Epidermal melanocyte (primary cell): ENCODE data around the gene HSD17B8.

ENCODE experiments used
- DNase-seq: peaks from one replicate; pipeline ENCODE4 v3.0.0; 2011; ENCODE audit warnings: low spot score; ENCODE audit not compliant: insufficient read length

The HSD17B8 gene

DNA sequence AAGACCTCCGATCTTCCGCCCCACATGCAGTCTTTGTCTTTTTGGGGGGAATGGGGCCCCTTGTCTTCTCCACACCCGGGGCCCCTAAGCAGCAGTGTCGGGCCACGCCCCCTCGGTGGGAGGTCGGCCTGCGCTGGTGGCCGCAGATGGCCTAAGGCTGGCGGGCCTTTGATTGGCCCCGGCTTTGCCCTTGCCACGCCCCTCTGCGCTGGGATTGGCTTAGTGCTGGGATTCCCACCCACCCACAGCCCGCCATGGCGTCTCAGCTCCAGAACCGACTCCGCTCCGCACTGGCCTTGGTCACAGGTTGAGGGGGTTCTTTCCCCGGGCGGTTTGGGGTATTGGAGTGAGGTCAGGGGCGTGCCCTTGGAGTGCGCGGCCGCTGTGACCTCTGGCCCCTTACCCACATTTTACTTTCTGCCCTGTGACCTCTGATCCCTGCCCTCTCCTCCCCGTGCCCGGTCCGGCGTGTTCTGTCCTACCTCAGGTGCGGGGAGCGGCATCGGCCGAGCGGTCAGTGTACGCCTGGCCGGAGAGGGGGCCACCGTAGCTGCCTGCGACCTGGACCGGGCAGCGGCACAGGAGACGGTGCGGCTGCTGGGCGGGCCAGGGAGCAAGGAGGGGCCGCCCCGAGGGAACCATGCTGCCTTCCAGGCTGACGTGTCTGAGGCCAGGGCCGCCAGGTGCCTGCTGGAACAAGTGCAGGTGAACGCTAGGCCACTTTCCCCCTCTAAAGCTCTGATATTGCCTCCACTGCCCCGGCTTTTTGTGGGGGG is at the start of gene HSD17B8:
TSS of gene HSD17B8 (plus strand) at position 241 of the 776 bp plus-strand sequence. CDS start at position 255, 14 bp downstream.
- DNase-seq, result peak; percentile 98

DNA sequence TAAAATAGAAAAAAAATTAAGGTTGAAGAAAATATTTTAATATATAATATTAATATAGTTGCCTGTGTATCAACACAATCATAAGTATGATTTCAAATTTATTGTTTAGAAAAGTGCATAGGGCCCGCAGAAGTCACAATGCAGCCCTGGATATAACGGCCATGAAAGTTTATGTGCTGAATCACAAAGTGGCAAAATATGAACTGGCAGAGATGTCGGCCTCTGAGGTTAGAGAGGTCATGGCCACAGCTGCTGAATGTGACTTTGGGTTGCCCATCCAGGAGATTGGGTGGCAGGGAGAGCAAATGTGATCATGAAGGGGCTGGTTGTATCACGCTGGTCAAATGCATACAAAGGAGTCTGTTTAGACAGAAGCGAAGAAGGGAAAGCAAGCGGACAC is 47.9 kb upstream of the HSD17B8 start:
- no peak for DNase-seq

DNA sequence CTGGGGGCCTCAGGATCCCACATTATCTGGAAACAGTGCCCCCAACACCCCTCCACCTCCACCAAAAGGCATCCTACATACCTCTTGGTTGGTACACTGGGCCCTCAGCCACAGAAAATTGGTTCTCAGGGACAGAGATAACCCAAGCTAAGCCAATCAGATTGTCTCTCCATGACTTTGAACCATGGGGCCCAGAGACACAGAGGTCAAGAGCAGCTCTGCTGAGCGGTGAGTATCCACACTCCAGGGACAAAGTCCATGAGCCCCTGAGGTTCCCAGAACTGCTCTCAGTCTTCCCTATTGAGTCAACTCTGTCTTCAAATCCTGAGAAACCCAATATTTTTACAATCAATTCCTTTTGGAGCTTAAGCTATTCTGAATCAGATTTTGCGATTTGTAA is 47.5 kb upstream of the HSD17B8 start:
- DNase-seq, result no peak

DNA sequence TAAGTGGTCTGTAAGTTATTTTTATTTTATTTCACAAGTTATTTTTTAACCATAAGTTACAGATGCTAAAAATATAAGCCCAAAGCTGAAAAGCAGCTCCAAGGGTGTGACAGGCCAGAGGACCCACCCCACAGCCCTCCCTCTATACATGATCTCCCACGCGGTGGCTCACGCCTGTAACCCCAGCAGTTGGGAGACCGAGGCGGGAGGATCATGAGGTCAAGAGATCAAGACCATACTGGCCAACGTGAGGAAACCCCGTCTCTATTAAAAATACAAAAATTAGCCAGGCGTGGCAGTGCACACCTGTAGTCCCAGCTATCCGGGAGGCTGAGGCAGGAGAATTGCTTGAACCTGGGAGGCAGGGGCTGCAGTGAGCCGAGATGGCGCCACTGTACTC is 44.4 kb upstream of the HSD17B8 start:
- DNase-seq, result no peak

DNA sequence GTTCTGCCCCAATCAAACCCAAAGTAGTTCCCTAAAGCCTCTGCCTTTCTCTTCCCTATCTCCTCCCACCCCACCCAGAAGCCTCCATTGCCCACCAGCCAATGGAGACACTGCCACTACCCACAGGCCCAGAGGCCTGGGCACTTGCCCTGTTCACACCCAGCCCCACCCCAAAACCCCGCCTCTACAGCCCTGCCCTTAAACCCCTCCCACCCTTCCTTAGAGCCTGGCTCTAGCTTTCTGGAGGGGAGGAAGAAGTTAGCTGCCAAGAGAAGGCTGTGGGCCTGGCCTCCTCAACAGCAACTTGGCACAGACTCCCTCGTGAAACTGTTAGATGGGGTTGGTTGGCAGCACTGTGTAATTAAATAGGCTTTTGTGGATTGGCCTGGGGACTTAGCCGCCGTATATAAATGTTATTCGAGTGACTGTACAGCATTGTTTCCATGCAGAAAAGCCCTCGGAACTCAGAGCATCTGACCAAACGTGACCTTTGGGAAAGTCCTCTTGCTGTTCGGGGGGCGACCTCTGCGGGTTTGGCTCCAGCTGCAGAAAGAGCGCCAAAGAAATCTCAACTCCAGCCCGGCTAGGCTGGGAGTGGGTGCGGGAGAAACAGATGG is 43.6 kb upstream of the HSD17B8 start:
- DNase-seq, result peak; percentile 87

DNA sequence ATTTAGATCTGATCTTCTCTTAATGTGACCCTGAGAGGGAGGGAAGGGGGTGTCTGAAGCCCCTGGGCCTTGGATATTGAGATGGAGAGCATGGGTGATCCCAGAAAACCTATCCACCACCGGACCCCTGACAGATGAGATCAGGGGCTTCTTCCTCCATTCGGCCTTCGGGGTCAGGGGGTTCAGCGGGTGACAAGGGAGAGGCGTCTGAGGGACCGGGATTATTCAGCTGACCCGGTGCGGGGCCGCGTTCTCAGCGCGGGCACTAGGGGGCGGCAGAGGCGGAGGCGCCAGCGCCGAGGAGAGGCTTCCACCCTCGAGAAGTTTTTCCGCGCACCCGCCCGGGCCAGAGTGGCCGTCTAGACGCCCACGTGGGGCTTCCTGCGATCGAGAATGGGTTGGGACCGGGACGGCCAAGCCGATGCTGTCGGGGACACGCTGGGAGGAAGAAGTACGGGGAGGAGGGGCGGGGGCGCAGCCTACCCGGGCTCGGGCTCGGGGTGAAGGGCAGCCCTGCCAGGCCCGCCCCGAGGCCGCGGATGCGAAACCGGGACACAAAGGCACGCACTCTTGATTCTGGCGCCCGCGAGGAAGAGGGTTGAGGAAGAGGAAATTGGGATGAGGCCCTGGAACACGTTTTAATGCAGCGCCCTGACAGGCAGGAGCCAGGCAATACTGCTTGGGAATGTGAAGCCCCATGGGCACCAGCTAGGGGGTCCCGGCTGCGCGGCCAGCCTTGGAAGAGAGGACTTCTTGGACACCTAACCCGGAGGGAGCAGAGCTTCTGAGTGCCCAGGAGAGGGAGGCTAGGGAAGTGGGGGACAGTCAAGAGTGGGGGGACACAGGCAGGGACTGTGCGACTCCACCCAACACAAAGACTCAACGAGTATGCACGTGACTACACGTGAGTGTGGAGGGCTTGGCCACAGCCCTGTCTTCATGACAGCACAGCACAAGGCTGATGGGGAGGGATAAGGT is 42.8 kb upstream of the HSD17B8 start:
- DNase-seq, result peak; percentile 83

DNA sequence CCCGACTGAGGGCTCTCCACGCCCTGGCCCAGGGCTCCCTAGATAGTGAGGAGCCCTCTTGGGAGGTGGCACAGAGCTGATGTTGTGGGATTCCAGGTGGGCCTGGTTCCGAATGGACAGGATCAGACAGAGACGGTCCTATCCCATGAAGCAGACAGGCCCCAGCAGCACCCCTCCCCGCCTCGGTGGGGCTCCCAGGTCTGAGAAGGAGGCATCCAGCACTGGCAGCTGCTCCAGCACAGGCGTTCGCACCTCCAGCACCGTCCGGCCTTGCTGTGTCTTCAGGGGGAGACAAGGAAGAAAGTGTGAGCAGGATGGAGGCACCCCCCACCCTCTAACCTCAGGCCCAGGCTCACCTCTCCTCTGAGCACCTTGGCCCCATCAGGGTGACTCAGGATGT is 40.9 kb upstream of the HSD17B8 start:
- DNase-seq, result no peak

DNA sequence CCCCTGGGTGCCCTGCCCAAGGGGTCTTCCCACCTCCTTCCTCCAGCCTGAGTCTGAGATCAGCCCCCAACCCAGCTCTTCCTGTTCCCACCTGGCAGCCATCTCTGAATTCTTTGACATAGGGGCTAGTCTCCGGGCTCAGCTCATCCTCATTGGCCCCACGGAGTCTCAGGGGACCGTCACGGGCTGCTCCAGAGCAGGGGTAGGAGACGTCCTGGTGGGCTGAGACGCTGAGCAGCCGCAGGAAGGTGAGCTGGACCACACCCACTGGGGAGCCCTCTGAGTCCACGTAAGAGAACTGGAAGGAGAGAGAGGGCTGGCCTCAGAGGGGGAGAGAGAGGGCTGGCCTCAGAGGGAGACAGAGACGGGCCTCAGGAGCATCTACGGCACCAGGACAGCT is 40.3 kb upstream of the HSD17B8 start:
- DNase-seq, result no peak

DNA sequence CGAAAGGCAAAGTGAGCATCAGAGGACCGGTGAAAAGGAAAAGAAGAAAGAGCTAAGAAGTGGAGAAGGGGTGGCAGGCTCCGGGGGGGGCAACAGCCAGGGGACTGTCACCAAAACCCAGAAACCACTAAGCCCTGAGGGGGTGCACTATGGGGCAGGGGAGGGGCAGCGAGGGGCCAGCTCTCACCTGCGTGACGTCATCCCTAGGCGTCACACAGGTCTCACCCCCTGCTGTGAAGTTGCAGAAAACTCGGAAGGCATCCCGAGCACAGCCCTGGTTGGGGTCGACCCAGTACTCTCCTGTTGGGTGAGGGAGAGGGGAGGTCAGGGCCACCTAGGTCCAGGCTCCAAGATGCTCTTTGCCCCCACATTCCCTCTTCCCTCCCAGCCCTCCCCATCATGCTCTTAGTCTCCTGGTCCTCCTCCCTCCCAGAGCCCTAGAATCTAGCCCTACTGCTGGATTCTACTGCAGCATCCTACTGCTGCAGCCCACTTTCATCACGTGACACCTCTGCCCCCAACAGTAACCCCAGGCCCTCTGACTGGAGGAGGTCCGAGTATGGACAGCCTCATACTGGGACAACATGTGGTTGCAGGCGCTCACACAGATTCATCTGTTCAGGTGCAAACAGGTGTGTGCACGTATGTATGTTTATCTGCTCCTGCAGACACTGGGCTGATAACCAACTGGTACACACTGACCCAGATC is 39.6 kb upstream of the HSD17B8 start:
- no peak for DNase-seq

DNA sequence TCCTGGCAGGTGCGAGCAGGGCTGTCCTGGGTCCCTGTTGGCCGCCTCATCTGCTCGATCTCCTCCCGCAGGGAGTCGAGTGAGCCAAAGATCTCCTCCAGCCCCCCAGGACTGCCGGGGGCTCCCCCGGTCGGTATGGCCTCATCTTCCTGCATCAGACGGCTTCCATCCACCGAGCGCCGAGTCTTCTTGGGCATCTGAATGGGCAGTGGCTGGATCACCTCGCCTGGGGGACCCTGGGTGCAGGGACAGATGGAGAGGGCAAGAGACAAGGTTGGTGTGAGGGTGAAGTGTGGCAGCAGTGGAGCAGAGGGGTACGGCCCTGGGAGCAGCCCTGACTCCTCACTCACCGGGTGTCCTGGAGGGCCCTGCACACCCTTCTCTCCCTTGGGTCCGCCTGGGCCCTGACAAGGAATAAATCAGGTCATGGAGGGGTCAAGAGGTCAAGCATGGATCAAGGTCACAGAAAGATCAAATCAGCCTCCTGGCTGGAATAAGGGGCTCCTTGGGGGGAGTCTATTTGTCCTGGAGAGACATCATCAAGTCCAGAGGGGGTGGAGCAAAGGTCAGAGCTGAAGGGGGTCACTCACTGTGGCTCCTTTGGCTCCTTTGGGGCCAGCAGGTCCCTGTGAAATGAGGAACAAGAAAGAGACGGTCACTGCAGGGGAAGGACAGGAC is 38.7 kb upstream of the HSD17B8 start:
- no peak for DNase-seq

DNA sequence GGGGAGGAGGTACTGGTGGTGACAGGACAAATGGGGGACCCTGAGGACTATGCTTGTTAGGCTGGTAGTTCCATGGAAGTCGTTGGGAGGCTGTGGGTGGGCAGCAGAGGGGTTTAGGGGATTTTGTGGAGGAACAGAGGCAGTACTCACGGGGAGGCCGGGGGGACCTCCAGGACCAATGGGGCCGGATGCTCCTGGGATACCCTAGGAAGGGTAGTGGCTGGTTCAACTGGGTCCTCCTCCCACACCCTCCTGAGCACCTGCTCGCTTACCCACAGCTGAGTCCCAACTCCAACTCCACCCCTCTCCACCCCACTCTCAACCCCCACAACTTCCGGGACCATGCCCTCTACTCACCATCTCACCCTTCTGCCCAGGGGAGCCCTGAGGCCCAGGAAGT is 38.1 kb upstream of the HSD17B8 start:
- no peak for DNase-seq

DNA sequence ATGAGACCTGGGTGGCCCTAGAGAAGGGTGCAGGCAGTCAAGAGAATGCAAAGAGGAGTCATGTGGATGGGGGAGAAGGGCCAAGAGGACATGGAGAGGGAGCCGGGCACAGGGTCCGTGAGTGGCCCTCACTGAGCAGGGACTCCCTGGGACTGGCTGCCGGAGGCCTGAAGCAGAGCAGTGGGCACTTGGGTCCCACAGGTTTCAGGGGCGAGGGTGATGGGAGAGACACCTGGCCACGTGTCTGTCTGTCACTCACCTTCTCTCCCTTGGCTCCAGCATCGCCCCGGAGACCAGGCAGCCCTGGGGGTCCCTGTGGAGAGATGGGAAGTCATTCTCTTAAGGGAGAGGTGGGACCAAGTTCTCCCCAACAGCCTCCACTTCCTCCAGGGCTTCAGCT is 37.6 kb upstream of the HSD17B8 start:
- DNase-seq, result no peak

DNA sequence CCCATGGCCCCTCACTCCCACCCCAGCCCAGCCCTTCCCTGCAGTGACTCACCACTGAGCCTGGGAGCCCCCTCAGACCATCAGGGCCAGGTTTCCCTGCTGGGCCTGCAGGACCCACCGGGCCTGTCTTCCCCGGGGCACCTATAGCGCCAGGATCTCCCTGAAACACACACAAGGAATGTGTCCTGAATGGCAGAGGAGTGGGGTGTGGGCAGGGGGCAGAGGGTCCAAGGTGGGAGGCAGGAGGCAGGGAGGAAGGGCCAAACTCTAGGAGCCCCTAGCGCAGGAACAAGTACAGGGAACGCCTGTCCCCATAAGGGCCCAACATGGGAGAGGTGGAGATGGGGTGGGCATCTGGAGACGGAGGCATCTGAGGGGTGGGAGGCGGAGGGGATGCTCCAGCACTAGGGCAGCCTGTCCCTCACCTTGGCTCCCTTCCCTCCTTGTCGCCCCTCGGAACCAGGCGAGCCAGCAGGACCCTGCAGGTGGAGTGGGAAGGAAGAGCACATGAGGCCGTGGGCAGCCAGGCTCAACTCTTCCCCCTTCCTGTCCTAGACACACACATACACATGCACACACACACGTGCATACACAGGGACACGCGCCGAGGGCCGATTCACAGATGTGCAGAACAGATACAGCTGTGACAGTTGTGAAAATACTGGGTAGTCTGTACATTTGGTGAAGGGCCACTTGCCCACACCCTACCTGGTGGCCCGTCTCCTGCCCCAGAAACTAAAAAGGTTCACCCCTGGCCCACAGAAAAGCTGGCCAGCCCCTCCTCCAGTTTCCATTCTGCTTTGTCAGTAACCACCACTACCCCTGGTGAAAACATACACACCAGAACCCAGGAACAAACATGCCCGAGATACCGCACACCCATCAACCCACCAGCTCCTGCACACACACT is 36.8 kb upstream of the HSD17B8 start:
- DNase-seq, result no peak

DNA sequence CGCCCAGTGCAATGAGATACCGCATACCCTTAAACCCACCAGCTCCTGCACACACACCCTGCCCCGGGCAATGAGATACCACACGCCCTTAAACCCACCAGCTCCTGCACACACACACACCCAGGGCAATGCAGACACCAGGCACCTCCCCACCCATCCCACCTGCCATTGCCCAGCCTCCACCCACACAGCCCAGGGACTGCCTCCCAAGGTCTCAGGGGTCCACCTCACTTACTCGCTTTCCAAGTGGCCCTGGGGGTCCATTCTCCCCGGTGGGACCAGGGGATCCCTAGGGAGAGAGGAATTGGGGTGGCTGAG is 36.2 kb upstream of the HSD17B8 start:
- DNase-seq, result no peak

DNA sequence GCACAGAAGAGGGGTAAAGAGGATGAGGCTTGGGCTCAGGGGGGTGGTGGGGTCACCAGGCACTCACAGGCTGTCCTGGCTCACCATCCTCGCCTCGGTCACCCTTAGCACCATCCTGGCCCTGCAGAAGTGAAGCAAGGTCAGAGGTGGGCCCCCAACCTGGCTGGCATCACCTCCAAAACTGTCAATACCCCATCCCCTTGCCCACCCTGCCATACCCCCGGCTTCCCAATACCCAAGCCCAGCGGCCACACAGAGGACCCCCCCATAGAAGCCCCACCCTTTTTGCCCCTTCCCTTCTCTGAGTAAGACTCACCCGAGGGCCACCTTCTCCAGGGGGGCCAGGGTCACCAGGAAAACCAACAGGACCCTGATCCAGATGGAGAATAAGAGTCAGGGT is 35.8 kb upstream of the HSD17B8 start:
- no peak for DNase-seq

DNA sequence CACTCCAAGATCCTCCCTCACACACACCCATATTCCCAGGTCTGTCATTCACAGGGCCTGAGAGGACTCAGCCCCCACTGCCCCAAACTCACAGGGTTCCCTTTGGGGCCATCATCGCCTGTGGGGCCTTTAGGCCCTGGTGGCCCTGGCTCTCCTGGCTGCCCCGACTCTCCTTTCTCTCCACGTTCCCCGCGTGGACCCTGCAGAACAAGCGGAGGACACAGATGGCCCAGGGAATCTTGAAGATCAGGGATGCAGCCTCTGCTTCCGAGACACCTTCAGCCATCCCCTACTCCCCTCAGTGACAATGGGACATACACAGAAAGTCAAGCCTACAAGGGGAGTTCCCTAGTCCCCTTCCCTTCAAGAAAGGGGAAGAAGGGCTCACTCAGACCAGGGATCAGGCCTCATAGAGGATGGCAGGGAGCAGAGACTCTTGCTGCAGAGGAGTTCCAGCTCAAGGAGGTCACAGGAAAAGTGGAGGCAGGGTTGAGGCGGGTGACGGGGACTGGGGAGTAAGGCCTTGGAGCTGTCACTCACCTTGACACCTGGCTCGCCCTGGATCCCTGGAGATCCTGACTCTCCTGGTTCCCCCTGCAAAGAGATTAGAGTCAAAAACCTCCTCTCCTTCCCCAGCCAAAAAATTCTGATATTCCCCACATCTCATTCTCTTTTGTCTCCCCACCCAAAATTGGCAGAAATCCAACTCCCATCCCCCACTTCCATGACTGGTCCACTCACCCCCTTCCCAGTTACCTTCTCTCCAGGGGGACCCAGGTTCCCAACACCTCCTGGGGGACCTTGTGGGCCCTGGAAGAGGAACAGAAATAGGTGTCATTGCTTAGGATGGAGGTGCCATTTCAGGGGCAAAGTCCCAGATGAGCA is 34.9 kb upstream of the HSD17B8 start:
- DNase-seq, result no peak

DNA sequence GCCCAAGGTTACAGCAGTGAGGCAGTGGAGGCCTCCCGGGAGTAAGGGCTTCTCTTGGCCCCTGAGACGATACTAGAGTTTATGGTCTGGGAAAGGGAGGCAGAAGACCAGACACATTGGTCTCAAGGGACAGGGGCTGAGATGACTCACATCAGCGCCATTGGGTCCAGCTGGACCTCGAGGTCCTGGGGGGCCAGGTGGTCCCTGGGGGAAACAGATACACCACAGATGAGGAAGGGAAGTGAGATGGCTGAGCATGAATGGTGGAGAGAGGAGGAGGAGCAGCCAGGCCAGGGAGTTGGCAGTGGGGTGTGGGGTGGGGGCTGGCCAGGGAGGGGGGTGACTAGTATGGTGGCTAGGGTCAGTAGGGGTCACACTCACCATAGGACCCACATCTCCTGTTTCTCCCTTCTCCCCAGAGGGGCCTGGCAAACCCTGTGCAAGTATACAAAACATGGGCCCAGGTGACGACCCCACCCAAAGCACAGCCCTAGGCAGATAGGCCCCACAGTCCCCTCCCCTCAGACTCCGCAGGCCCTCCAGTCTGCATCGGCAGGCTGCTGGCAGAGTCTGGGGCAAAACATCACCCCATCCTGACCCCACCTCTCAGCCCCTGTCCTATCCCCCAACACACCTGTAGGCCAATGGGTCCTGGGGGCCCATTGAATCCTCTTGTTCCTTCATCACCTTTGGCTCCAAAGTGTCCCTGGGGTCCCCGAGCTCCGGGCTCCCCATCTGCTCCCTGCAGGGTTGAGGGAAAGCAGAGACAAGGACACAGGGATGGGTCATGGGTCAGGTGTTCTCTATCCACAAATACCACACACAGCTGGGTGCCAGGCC is 34.1 kb upstream of the HSD17B8 start:
- no peak for DNase-seq
